CD4-positive, alpha-beta T cell treated with Interleukin-1 beta for 1 hour (primary cell): ENCODE measurements around the gene DNM3.
"Not testable (repeated sequence)": the region's sequence is repeated elsewhere in the genome, so short reads cannot be mapped to it uniquely, and the experiment has no call there.

Source experiments
- DNase-seq, 2 donors: peaks; one replicate each; pipeline ENCODE4 v3.0.0-alpha.2; 2020 to 2022

Gene DNM3

GRCh38 chr1:171984850-171985485, 143.7 kb downstream of the DNM3 start:
- DNase-seq = peak in 1 of 2 donors; percentile 60

- DNase-seq = no peak
Measured at GRCh38 chr1:171985639-171986038, 144.3 kb downstream of the DNM3 start.

- DNase-seq = no peak
Measured at GRCh38 chr1:171988243-171988885, 147.1 kb downstream of the DNM3 start.

- no peak for DNase-seq
Measured at GRCh38 chr1:171990371-171990770, 149.1 kb downstream of the DNM3 start.

GRCh38 chr1:171994293-171994692, 153.0 kb downstream of the DNM3 start:
- no peak for DNase-seq

GRCh38 chr1:171995573-171995972, 154.3 kb downstream of the DNM3 start:
- no peak for DNase-seq

- DNase-seq = no peak
Measured at GRCh38 chr1:171997936-171998335, 156.6 kb downstream of the DNM3 start.

GRCh38 chr1:171998711-171999110, 157.4 kb downstream of the DNM3 start:
- DNase-seq = no peak

- no peak for DNase-seq
Measured at GRCh38 chr1:171999756-172000155, 158.5 kb downstream of the DNM3 start.

GRCh38 chr1:172001288-172001687, 160.0 kb downstream of the DNM3 start:
- DNase-seq = no peak

- peak; percentile 4 to 51 for DNase-seq
Measured at GRCh38 chr1:172002725-172003345, 161.5 kb downstream of the DNM3 start.

- no peak for DNase-seq
Measured at GRCh38 chr1:172003766-172004530, 162.7 kb downstream of the DNM3 start.

- no peak for DNase-seq
Measured at GRCh38 chr1:172004671-172005070, 163.4 kb downstream of the DNM3 start.

GRCh38 chr1:172005856-172006255, 164.6 kb downstream of the DNM3 start:
- DNase-seq = no peak

GRCh38 chr1:172006660-172007059, 165.4 kb downstream of the DNM3 start:
- no peak for DNase-seq

- no peak for DNase-seq
Measured at GRCh38 chr1:172018727-172019311, 177.5 kb downstream of the DNM3 start.

- DNase-seq = no peak
Measured at GRCh38 chr1:172019976-172020375, 178.7 kb downstream of the DNM3 start.

- DNase-seq = no peak
Measured at GRCh38 chr1:172024516-172024915, 183.2 kb downstream of the DNM3 start.

GRCh38 chr1:172024944-172025738, 183.8 kb downstream of the DNM3 start:
- DNase-seq = not testable (repeated sequence)

GRCh38 chr1:172040466-172040865, 199.2 kb downstream of the DNM3 start:
- no peak for DNase-seq

- DNase-seq = no peak
Measured at GRCh38 chr1:172041102-172041501, 199.8 kb downstream of the DNM3 start.

GRCh38 chr1:172041742-172042141, 200.4 kb downstream of the DNM3 start:
- DNase-seq = no peak
